Transverse colon (tissue), 4 donors: Measurements from ENCODE around the gene CFAP20DC. TPM values are rescaled to one million over a fixed set of nuclear protein-coding genes. Genes with fewer than 3 reads are reported as not detected.

Source experiments
- DNase-seq: peaks from one replicate; pipeline ENCODE4 v3.0.0-alpha.2; 2019
- H3K27ac ChIP-seq, 4 donors: fragments of 200-600 bp; sonication (generic); 2 replicates each; pipeline ENCODE4 v1.5.1; 2016 to 2018; ENCODE audit warnings: inconsistent platforms in 4 of 4
- H3K27me3 ChIP-seq: fragments of 200-600 bp; sonication (generic); 2 replicates; pipeline ENCODE4 v1.5.1; 2017; ENCODE audit warnings: inconsistent platforms
- H3K36me3 ChIP-seq, 4 donors: fragments of 200-600 bp; sonication (generic); 2 replicates each; pipeline ENCODE4 v1.5.1; 2017 to 2019; ENCODE audit warnings: inconsistent platforms in 4 of 4
- H3K4me1 ChIP-seq, 4 donors: fragments of 200-600 bp; sonication (generic); 2 replicates each; pipeline ENCODE4 v1.5.1; 2017 to 2020; ENCODE audit warnings: inconsistent platforms in 4 of 4
- H3K4me3 ChIP-seq, 4 donors: fragments of 200-600 bp; sonication (generic); 1 replicate in 1 of 4; 2 replicates in 3 of 4; pipeline versions ENCODE4 v1.5.1 to v1.6.1; 2017 to 2019; ENCODE audit warnings: inconsistent platforms in 4 of 4
- H3K9me3 ChIP-seq, 2 donors: fragments of 200-600 bp; sonication (generic); 2 replicates each; pipeline ENCODE4 v1.5.1; 2017 to 2019; ENCODE audit warnings: inconsistent platforms in 2 of 2
- CTCF ChIP-seq, 5 experiments: fragments of 200-600 bp in 3 of 5; fragments of 450-650 bp in 2 of 5; sonication (generic) in 3 of 5; IDR thresholded peaks; 1 replicate in 2 of 5; 2 replicates in 3 of 5; pipeline ENCODE4 v1.5.1; 2016 to 2017; ENCODE audit warnings: antibody characterized with exemption in 5 of 5, inconsistent platforms in 3 of 5, mild to moderate bottlenecking in 2 of 5, moderate library complexity in 1 of 5
- EP300 ChIP-seq: sonication (generic); formaldehyde crosslinking; IDR thresholded peaks from one replicate; pipeline ENCODE4 v1.6.1; 2017; ENCODE audit warnings: antibody characterized with exemption, low read depth
- POLR2A ChIP-seq: fragments of 450-650 bp; IDR thresholded peaks from one replicate; pipeline ENCODE4 v1.6.1; 2016; ENCODE audit warnings: antibody characterized with exemption, mild to moderate bottlenecking, moderate library complexity
- POLR2AphosphoS5 ChIP-seq, 3 donors: sonication (generic); formaldehyde crosslinking; IDR thresholded peaks; one replicate each; pipeline ENCODE4 v1.6.1; 2016; ENCODE audit warnings: antibody characterized with exemption in 3 of 3
- WGBS, 2 donors: methylation state at CpG; one replicate each; pipeline ENCODE4 v1.1.5; 2018; ENCODE audit warnings: low coverage in 1 of 2; 5-methylcytosine and 5-hydroxymethylcytosine counted together
- in situ Hi-C, 4 donors: fragments of 200-750 bp; cut with MboI; loops; one replicate each; pipeline versions ENCODE4 v1.15.0 to v1.15.1; 2017; ENCODE audit warnings: low sequenced_read_pairs in 3 of 4, low pct_ligation_motif_present in 1 of 4, low pct_unique_long_range_greater_than_20kb in 1 of 4
- intact Hi-C: fragments of 100-400 bp; cut with DNase I; formaldehyde crosslinking; loops from one replicate; pipeline ENCODE4 v1.15.1; 2023; ENCODE audit warnings: low total_unique reads
- total RNA-seq, 4 donors: library from RNA; depleted of rRNA; stranded (reverse); fragments of >200 nt; gene quantifications; one replicate each; pipeline ENCODE4 v1.1.0, GENCODE V29; 2016

Gene CFAP20DC
- total RNA-seq, 4 donors from 2014 or later: 0.20 to 0.82 TPM; not detected in 2

GRCh38 chr3:58804914-58805313 lies 244.9 kb downstream of the CFAP20DC start:
- no peak overlapping the region for H3K27ac ChIP-seq
- no peak overlapping the region for H3K4me3 ChIP-seq
- TF ChIP-seq EP300 (no peak), POLR2AphosphoS5 (IDR thresholded peaks at IDR 0.05) (no peak)
- in situ Hi-C loops (loop anchor here in 1 of 4 donors (25.0 kb wide), 1 partner anchor 107 kb away; no protein-coding TSS in a partner anchor), intact Hi-C loops (loop anchor here (5.0 kb wide), 1 partner anchor 632 kb away; no protein-coding TSS in a partner anchor)
- H3K27me3 ChIP-seq: no peaks in the 10 kb centered on the region
- no peak for DNase-seq
- no peaks in the 10 kb centered on the region for H3K36me3 ChIP-seq
- H3K9me3 ChIP-seq: no peaks in the 10 kb centered on the region
- no peaks in the 10 kb centered on the region for H3K4me1 ChIP-seq
- 66 to 69% methylated on average over 2 of the region's 2 CpGs for WGBS, 2 donors

- no peak for DNase-seq
- H3K9me3 ChIP-seq: no peaks in the 10 kb centered on the region
- peaks cover 0 to 2% (median 0%) of the 10 kb centered on the region in 4 donors for H3K4me1 ChIP-seq
- no peak overlapping the region for H3K27ac ChIP-seq
- in situ Hi-C loops: loop anchor here in 1 of 4 donors (25.0 kb wide), 1 partner anchor 111 kb away; no protein-coding TSS in a partner anchor
- H3K4me3 ChIP-seq: no peak overlapping the region
- TF ChIP-seq EP300: no peak
- 66% methylated on average over 6 of the region's 6 CpGs; no CpG with 5 or more reads in 1 of the 2 donors for WGBS, 2 donors
- H3K27me3 ChIP-seq: no peaks in the 10 kb centered on the region
- intact Hi-C loops: loop anchor here (5.0 kb wide), 1 partner anchor 636 kb away; no protein-coding TSS in a partner anchor
- no peaks in the 10 kb centered on the region for H3K36me3 ChIP-seq
Observed at GRCh38 chr3:58801541-58801940, 248.3 kb downstream of the CFAP20DC start.

GRCh38 chr3:58800940-58801339 lies 248.9 kb downstream of the CFAP20DC start:
- Histone ChIP-seq H3K36me3 (no peaks in the 10 kb centered on the region), H3K9me3 (no peaks in the 10 kb centered on the region), H3K27me3 (no peaks in the 10 kb centered on the region), H3K4me1 (peaks cover 0 to 2% (median 0%) of the 10 kb centered on the region in 4 donors), H3K4me3 (no peak overlapping the region), H3K27ac (no peak overlapping the region)
- TF ChIP-seq POLR2AphosphoS5 (IDR thresholded peaks at IDR 0.05) (no peak), EP300 (no peak), POLR2A (no peak), CTCF (IDR thresholded peaks at IDR 0.05) (no peak)
- in situ Hi-C loops (loop anchor here in 1 of 4 donors (25.0 kb wide), 1 partner anchor 111 kb away; no protein-coding TSS in a partner anchor), intact Hi-C loops (loop anchor here (5.0 kb wide), 1 partner anchor 636 kb away; no protein-coding TSS in a partner anchor)
- whole genome bisulfite sequencing, 2 donors: 31% methylated on average over 3 of the region's 3 CpGs
- no peak for DNase-seq

- no peak overlapping the region for H3K27ac ChIP-seq
- TF ChIP-seq POLR2AphosphoS5 (IDR thresholded peaks at IDR 0.05) (no peak), POLR2A (no peak), EP300 (no peak), CTCF (IDR thresholded peaks at IDR 0.05) (no peak)
- no peak for DNase-seq
- H3K27me3 ChIP-seq: no peaks in the 10 kb centered on the region
- H3K4me1 ChIP-seq: peaks cover 0 to 2% (median 0%) of the 10 kb centered on the region in 4 donors
- no peaks in the 10 kb centered on the region for H3K9me3 ChIP-seq
- no peaks in the 10 kb centered on the region for H3K36me3 ChIP-seq
- in situ Hi-C loops: loop anchor here in 1 of 4 donors (25.0 kb wide), 1 partner anchor 112 kb away; no protein-coding TSS in a partner anchor
- intact Hi-C loops: loop anchor here (5.0 kb wide), 1 partner anchor 637 kb away; no protein-coding TSS in a partner anchor
- no peak overlapping the region for H3K4me3 ChIP-seq
- 69 to 75% methylated on average over 2 of the region's 2 CpGs for WGBS, 2 donors
Observed at GRCh38 chr3:58800032-58800431, 249.8 kb downstream of the CFAP20DC start.

GRCh38 chr3:58799271-58799670 lies 250.6 kb downstream of the CFAP20DC start:
- in situ Hi-C loops (no loop called here), intact Hi-C loops (no loop called here)
- 49 to 55% methylated on average over 3 of the region's 3 CpGs for WGBS, 2 donors
- Histone ChIP-seq H3K27ac (no peak overlapping the region), H3K4me1 (peaks cover 0 to 2% (median 0%) of the 10 kb centered on the region in 4 donors), H3K9me3 (no peaks in the 10 kb centered on the region), H3K27me3 (no peaks in the 10 kb centered on the region), H3K4me3 (no peak overlapping the region), H3K36me3 (no peaks in the 10 kb centered on the region)
- TF ChIP-seq EP300 (no peak), POLR2AphosphoS5 (IDR thresholded peaks at IDR 0.05) (no peak), POLR2A (no peak), CTCF (IDR thresholded peaks at IDR 0.05) (no peak)
- no peak for DNase-seq
